NCI-H2196 (cell line): Measurements from ENCODE around the gene SON.

Experiments
- DNase-seq: peaks from one replicate; lab custom pipeline; 2025; ENCODE audit not compliant: unreplicated experiment; lab: John Stamatoyannopoulos, UW

Gene SON

GRCh38 chr21:33544451-33545195, 1.8 kb downstream of the SON start:
- DNase-seq: no peak

GRCh38 chr21:33546086-33546485, 3.2 kb downstream of the SON start:
- no peak for DNase-seq

- DNase-seq: no peak
Measured at GRCh38 chr21:33549848-33550771, 7.3 kb downstream of the SON start.

GRCh38 chr21:33550772-33551660, 8.2 kb downstream of the SON start:
- DNase-seq: no peak

- no peak for DNase-seq
Measured at GRCh38 chr21:33551664-33552063, 8.8 kb downstream of the SON start.

- DNase-seq: no peak
Measured at GRCh38 chr21:33552093-33552998, 9.5 kb downstream of the SON start.

GRCh38 chr21:33552999-33553598, 10.3 kb downstream of the SON start:
- DNase-seq: no peak

GRCh38 chr21:33554236-33554981, 11.6 kb downstream of the SON start:
- DNase-seq: no peak

- no peak for DNase-seq
Measured at GRCh38 chr21:33554982-33555344, 12.1 kb downstream of the SON start.

GRCh38 chr21:33557447-33557846, 14.6 kb downstream of the SON start:
- no peak for DNase-seq

GRCh38 chr21:33558777-33559421, 16.1 kb downstream of the SON start:
- no peak for DNase-seq

GRCh38 chr21:33559813-33560212, 17.0 kb downstream of the SON start:
- no peak for DNase-seq

- no peak for DNase-seq
Measured at GRCh38 chr21:33560965-33561364, 18.1 kb downstream of the SON start.

- DNase-seq: no peak
Measured at GRCh38 chr21:33561373-33561772, 18.5 kb downstream of the SON start.

- DNase-seq: no peak
Measured at GRCh38 chr21:33562389-33562788, 19.6 kb downstream of the SON start.

- no peak for DNase-seq
Measured at GRCh38 chr21:33566514-33566913, 23.7 kb downstream of the SON start.

- no peak for DNase-seq
Measured at GRCh38 chr21:33567914-33568313, 25.1 kb downstream of the SON start.

- DNase-seq: no peak
Measured at GRCh38 chr21:33568448-33568847, 25.6 kb downstream of the SON start.

GRCh38 chr21:33569991-33570390, 27.2 kb downstream of the SON start:
- no peak for DNase-seq
